HG03097 (cell line): ENCODE measurements around the gene NPPA.
A peak's percentile ranks its signal among the peaks of the same experiment; 100 is the strongest.
"Not testable (repeated sequence)": the region's sequence is repeated elsewhere in the genome, so short reads cannot be mapped to it uniquely, and the experiment has no call there.

Experiments
- ATAC-seq: cut with Tn5 transposase; IDR thresholded peaks from one replicate; pipeline ENCODE4 v1.9.1; 2021; ENCODE audit not compliant: unreplicated experiment, low FRiP score

The NPPA gene

DNA sequence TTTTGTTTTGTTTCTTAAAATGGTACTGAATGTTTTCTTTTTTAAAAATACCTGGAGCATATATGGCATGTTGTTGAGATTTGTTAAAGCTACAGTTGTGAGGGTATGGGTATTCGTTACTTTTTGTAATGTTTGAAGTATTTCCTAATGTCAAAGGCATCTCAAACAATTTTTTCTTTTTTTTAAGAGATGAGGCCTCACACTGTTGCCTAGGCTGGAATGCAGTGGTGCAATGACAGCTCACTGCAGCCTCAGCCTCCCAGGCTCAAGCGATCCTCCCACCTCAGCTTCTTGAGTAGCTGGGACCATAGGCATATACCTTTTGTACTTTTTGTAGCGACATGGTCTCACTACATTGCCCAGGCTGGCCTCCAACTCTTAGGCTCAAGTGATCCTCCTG lies 25.5 kb downstream of the NPPA start:
- ATAC-seq = no peak

DNA sequence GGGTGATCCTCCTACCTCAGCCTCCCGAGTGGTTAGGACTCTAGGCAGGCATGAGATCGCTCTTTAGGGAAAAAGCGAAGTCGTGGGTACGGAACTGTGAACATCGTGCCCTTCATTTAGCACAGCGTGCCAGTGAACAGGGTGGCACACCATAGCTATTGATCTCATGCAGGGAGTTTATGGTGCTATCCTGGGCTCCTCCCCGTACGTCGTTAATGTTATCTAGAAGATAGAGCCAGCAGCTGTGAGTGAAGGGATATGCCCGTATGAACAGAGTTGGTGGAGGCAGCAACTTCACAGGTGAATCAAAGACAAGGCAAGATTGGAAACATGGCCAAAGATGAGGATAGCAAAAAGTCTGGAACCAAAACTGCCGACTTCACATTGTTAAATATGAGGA lies 30.4 kb downstream of the NPPA start:
- ATAC-seq = no peak

DNA sequence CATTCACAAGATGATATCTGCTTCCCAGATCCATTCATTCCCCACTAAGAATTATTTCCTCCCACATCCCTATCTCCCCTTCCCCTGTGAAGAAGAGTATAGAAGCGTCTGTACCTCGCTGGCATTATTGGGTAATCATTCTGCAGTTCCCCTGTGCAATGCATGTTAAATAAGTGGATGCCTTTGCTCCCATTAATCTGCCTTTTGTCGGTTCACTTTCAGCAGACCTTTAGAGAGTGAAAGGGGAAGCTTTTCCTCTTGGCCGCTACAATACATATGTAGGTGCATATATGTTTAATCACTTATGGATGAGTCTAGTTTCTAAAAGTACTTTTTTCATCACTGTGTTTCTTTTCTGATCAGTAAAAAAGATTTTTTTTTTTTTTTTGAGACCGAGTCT lies 34.6 kb downstream of the NPPA start:
- ATAC-seq = no peak

DNA sequence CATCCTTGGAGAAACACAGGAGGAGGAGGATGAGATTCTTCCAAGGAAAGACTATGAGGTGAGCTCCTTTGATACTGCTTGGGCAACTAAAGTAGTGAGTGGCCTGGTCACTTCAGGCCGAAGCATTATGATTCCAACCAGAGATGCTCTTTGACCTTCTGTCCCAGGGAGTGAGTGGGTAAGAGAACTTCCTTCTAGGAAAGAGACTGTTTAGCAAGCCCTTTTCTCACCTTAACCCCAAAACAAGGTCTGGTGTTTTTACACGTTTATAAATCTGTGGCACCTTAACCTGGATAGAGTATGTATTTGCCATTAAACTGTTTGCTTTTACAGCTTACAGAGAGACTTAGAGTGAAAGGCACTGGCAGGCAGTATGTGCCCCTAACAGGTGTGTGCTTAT lies 40.5 kb downstream of the NPPA start:
- ATAC-seq = no peak

DNA sequence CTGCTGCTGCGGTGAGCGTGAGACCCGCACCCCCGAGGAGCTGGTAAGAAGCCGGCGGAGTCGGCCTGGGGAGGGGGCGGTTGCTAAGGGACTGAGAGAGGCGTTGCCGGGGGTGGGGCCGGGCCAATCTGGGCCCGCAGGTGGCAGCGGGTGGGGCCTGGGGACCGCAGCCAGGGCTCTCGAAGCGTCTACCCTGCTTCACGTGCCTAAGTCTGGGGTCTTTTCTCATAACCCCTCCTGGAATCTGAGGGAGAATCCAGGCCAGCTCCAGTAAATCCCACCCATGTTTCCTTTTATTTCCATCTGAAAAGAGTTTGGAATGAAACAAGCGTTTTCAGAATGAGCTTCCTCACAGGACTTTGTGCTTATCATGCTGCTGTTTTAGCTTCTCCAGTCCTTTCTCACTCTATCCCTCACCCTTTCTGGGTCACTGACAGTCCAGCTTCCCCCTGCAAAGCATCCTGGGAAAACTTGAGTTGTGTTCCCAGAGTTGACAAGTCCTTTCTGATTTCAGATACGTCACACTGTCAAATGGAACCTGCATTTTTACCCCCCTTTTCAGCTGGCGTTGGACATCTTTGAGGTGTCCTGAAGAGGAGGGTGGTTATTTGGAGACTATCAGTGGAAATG lies 41.2 kb downstream of the NPPA start:
- peak; percentile 27 for ATAC-seq

DNA sequence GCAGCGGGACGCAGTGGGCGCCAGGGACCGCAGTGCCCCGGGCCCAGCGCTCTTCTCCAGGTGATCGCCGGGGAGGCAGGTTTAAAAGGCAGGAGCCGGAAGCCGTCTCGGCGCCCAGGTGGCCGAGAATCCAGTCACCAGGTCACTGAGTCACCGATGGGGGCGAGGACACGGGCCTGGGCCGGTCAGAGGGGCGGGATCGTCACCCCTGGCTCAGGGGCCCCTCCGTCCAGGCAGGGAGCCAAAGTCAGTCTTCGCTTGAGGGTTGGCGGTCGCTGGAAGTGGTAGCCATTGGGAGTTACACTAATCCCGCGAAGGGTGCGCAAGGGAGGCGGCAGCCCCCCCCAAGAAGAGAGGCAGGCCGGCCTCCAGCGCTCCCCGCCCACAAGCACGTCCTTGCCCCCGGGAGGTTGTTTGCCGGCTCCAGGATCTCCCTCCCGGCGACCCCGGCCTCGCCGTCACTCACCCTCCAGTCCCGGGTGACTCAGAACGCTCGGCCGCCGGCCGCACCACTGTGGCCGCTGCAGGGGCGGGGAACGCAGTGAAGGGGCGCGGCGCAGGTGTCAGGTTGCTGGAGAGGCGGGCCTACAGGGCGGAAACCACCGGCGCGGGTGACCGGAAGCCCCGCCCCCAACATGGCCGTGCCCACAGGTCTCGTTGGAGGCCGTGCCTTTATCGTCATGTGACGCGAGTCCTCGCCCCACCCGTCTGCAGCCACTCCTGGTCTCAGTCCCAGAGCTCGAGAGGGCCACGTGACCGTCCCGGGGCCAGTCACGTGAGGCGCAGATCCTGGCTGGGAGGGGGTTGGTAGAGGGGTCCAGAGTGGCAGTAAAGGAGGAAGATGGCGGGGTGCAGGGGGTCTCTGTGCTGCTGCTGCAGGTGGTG lies 41.9 kb downstream of the NPPA start, which contains the start of the genes CLCN6 and MTHFR:
TSS of gene CLCN6 (plus strand) at position 770 of the 885 bp plus-strand sequence. CDS start at position 842, 72 bp downstream.
TSS of gene MTHFR (minus strand) at position 543 of the 885 bp plus-strand sequence. CDS start 2,848 bp downstream, outside the sequence.
- peak; percentile 79 for ATAC-seq

DNA sequence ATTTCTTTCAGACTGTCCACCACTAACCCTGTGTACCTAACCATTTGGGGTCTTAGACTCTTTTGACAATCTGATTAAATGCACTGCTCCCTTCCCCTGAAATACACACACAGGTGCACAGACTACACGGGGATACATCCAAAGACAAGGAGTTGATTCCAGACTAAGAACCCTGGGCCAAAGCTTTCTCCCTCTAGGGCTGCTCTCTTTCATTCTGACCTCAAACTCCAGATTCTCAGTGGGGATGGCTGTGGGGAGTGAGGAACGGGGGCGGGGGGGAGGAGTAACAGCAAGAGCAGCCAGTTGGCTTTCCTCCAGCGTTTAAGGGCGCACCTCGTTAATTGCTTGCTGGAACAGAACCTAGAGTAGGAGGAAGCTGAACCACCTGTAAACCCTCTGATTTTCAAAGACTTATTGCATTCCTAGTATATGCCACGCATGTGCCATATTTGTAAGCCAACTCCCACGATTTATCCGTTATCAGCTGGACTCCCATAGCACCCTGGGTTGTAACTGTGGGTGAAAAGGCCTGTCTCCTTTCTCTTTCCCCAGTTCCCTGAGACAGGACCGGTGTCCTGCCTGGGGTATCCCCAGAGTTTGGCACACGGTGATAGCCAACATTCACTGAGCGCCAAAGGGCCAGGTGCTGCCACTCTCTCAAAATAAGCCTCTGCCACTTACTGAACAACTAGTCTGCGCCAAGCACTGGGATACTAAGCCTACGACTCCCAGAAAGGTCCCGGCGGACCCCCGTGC lies 42.7 kb downstream of the NPPA start:
- no peak for ATAC-seq

DNA sequence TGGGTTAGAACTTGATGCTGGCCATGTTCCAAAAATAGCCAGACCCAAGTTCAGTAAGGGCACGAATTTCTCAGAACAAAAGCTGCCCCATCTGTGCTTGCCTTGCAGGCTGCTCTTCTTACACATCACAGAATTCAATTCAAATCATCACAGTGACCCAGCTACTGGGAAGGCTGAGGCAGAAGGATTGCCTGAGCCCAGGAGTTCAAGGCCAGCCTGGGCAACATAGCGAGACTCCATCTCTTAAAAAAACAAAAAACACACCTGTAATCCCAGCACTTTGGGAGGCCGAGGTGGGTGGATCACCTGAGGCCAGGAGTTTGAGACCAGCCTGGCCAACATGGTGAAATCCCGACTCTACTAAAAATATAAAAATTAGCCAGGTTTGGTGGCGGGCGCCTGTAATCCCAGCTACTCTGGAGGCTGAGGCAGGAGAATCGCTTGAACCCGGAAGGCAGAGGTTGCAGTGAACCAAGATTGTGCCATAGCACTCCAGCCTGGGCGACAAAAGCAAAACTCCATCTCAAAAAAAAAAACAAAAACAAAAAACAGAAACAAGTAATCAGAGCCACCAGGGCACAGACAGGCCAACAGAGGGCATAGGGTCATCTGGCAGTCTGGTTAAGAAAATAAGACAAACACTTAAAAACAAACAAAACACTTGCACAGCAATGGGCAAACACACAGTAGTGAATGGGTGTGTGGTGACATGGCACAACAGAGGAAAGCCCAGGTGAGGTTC lies 43.5 kb downstream of the NPPA start:
- ATAC-seq = not testable (repeated sequence)

DNA sequence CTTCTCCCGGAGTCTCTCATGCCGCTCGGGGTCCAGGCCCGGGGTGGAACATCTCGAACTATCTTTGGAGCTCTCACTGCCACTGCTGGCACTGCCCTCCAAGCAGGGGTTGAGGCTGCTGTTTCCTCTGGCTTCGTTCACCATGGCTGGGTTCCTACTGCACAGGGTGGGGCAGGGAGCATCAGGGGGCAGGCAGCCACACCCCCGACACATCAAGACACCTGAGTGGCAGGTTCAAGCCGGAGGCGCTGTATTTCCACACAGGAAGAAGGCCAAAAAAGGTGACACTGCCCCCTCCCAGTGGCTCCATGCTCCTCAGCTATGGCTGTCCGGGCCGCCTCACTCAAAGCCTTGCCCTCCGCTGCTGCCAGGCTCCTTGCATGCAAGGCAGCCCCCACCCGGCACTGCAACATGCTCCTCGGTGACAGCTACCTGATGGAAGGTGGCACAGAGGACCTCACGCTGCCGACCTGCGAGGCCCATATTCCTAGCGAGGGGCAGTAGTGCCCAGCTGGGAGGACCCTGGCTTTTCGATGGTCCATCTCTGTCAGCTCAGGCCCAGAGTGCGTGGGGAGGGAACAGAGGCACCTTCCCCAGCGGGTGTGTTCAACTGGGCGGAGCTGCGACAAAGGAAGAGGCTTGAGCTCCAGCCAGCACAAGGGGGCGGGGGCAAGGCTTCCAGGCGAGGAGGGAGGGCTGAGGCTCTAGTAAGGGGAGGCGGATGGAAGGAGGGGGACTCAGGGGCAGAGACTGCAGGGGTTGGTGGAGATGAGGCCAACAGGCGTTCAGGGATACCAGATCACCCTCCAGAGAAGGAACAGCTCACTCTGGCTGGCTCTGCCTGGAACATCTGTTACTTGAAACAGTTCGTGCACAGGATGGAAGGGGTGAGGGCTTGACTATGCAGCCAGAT lies 44.4 kb downstream of the NPPA start:
- no peak for ATAC-seq

DNA sequence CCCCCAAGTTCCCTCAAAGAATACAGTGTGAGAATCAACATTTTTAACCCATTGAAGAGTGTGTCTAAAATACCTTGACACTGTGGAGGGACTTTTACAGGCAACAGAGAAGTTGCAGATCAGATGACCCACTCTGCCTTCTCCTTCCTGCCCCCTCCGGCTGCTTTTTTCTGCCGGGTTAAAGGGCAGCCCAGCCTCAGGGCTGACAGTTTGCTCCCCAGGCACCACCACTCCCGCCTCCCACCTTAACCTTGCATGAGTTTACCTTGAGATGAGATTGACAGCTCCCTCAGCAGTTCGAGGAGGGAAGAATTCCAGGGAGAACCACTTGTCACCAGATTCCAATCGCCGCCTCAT lies 45.0 kb downstream of the NPPA start:
- ATAC-seq = no peak

DNA sequence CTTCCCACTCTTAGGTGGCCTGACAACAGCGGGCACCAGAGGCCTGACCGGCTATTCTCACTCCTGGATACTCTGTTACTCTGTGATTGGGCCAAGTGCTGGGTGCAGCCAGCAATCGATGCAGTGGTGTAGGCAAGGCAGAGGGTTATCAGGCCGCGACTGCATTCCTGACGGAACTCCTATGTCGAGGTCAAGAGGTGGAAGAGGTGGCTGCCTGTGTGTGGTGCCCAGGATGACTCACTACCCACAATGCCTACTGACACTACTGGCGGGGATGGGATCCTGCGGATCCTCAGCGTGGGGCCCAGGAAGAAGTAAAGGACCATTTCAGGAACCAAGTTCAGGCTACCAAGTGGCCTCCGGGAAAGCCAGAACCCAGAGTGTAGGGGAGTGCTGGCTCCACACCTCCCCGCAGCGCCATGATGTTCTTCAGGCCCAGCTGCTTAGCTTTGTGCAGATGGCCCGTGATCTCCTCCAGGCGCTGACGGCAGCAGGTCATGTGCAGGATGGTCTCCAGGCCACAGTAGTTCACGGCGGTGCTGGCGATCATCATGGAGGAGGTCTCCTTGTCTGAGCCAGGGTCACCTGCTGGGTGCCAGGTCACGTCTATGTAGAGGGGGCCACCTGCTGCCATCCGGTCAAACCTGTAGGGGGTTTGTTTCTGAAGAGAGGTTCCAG lies 46.7 kb downstream of the NPPA start:
- no peak for ATAC-seq

DNA sequence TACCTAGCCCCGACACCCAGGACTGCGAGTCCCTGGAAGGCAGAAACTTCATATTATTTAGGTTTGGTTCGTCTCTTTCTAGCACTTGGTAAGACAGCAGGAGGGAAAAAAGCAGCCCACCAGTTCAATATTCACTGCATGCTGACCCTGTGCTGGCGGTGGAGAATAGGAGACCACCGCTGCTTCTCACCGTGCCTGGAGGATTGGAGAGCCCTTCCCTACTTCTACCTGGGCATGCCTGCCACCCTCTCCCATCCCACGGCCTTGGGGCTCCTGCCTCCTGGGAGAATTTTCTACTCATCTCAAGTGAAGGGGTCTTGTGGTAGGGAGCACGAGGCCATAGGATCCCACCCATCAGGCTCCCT lies 47.2 kb downstream of the NPPA start:
- ATAC-seq = no peak

DNA sequence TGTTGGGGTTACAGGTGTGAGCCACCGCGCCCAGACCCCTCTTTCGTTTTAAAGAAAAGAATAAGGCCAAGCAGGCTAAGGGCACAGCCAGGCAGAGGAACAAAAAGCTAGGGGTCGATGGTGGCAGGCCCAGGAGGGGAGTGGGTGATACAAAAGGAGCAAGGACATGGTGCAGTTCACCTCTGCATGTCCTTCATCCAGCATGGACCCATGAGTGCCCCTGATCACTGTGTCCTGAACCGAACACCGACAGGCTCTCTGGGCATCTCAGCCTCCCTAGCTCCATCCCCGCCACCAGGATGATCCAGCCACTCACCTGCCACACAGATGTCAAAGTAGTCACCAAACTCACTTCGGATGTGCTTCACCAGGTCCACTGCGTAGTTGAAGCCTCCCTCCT lies 47.7 kb downstream of the NPPA start:
- no peak for ATAC-seq

DNA sequence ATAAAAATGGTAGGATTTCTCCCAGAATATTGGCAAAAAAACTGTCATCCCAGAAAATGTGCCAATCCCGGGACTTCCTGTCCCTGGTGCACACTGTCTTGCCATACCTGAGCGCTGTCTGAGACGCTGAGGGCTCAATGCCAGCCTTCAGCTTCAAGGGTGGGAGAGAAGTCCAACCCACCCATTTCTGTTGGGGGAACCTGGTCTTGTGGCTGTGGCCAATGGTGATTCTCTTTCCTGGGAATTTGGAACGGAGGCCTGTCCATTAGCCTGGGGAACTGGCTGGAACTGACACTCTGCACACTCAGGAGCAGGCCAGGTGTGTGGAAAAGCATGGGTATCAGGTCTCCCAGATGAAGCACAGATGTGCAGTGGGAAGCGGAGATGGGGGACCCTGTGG lies 48.5 kb downstream of the NPPA start:
- no peak for ATAC-seq

DNA sequence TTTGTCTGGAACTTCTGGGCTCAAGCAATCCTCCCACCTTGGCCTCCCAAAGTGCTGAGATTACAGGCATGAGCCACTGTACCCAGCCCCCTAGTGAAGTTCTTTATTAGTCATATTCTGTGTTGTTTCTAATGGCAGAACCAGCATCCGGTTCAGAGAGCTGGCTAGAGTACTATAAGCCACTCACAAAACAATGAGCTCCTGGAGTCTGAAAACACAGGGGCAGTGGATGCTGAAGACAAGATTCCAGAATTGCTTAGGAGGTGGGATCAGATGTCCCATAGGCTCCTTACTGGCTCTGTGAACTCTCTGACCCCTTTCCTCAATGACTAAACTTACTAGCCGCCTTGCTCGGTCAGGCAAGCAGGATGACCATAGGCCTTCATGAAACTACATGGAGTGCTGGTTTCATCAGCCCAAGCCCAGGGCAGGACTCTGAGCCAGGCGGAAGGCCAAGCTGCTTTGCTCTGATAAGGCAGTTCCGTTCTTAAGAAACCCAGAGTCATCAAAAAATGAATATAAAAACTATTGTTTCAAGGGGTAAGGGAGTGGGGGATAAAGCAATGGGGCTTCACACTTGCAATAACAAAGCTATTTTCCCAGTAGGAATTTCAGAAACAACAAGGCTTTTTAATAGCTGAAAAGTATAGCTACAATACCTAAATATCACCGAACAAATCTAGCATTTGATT lies 49.9 kb downstream of the NPPA start:
- no peak for ATAC-seq

DNA sequence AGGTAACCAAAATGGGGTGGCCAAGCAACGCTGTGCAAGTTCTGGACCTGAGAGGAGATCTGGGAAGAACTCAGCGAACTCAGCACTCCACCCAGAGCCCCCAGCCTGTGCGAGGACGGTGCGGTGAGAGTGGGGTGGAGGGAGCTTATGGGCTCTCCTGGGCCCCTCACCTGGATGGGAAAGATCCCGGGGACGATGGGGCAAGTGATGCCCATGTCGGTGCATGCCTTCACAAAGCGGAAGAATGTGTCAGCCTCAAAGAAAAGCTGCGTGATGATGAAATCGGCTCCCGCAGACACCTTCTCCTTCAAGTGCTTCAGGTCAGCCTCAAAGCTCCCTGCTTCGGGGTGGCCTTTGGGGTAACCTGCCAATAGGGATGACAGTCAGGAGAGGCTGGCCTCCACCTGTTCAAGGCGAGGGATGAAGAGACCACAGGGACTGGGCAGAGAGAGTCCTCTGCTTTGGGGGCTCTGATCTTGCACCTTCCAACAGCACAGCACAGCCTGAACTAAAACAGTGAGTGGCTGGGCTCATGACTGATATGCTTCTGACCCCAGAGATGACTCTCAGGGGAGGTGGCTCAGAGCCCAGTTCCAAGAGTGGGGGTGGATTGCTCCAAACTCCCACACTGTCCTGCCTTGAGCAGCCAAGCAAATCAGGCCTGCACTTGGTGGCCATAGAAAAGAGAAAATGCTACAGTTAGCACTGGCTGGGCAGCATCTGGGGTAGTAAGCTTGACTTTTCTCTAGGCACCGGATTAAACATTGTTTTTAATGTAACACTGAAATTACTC lies 51.4 kb downstream of the NPPA start:
- ATAC-seq = no peak
